Esophagus muscularis mucosa (tissue), 4 donors: ENCODE data around the gene LGALSL. TPM values are rescaled to one million over a fixed set of nuclear protein-coding genes. Genes with fewer than 3 reads are reported as not detected.
A peak's percentile ranks its signal among the peaks of the same experiment; 100 is the strongest.
"Not testable (repeated sequence)": the region's sequence is repeated elsewhere in the genome, so short reads cannot be mapped to it uniquely, and the experiment has no call there.

Source experiments
- DNase-seq: peaks from one replicate; pipeline ENCODE4 v3.0.0-alpha.2; 2017; ENCODE audit errors: extremely low spot score
- H3K27ac ChIP-seq, 4 donors: fragments of 200-600 bp; sonication (generic); replicated peaks in 1 of 4; 1 replicate in 3 of 4; 2 replicates in 1 of 4; pipeline ENCODE4 v1.5.1; 2016 to 2019; ENCODE audit warnings: mild to moderate bottlenecking in 1 of 4
- H3K27me3 ChIP-seq, 4 donors: fragments of 200-600 bp; sonication (generic); one replicate each; pipeline versions ENCODE4 v1.5.1 to v1.6.0; 2016 to 2019
- H3K36me3 ChIP-seq, 4 donors: fragments of 200-600 bp; sonication (generic); one replicate each; pipeline ENCODE4 v1.5.1; 2016 to 2019
- H3K4me1 ChIP-seq, 4 donors: fragments of 200-600 bp; sonication (generic); one replicate each; pipeline ENCODE4 v1.5.1; 2016 to 2019
- H3K4me3 ChIP-seq, 4 donors: fragments of 200-600 bp; sonication (generic); 1 replicate in 2 of 4; 2 replicates in 2 of 4; pipeline ENCODE4 v1.5.1; 2016 to 2019; ENCODE audit warnings: mild to moderate bottlenecking in 4 of 4, moderate library complexity in 1 of 4
- H3K9me3 ChIP-seq, 4 donors: fragments of 200-600 bp; sonication (generic); 1 replicate in 3 of 4; 2 replicates in 1 of 4; pipeline ENCODE4 v1.5.1; 2016 to 2019
- CTCF ChIP-seq, 3 experiments: fragments of 200-600 bp in 2 of 3; fragments of 450-650 bp in 1 of 3; sonication (generic) in 2 of 3; IDR thresholded peaks; one replicate each; pipeline ENCODE4 v1.5.1; 2017 to 2019; ENCODE audit warnings: antibody characterized with exemption in 3 of 3, mild to moderate bottlenecking in 2 of 3, moderate library complexity in 1 of 3
- EP300 ChIP-seq: sonication (generic); formaldehyde crosslinking; IDR thresholded peaks from one replicate; pipeline ENCODE4 v1.6.1; 2017; ENCODE audit warnings: antibody characterized with exemption
- POLR2A ChIP-seq: fragments of 450-650 bp; IDR thresholded peaks from one replicate; pipeline ENCODE4 v1.6.1; 2017; ENCODE audit warnings: antibody characterized with exemption, moderate library complexity, mild to moderate bottlenecking, low read depth
- POLR2AphosphoS5 ChIP-seq, 2 donors: sonication (generic); formaldehyde crosslinking; IDR thresholded peaks; one replicate each; pipeline ENCODE4 v1.6.1; 2017; ENCODE audit warnings: antibody characterized with exemption in 2 of 2
- WGBS: methylation state at CpG from one replicate; pipeline ENCODE4 v1.1.5; 2018; 5-methylcytosine and 5-hydroxymethylcytosine counted together
- intact Hi-C: fragments of 100-400 bp; cut with DNase I; formaldehyde crosslinking; loops from one replicate; pipeline ENCODE4 v1.15.1; 2023
- total RNA-seq, 4 donors: library from RNA; depleted of rRNA; stranded (reverse); fragments of >200 nt; gene quantifications; one replicate each; pipeline versions ENCODE4 v1.1.0 to v1.2.1, GENCODE V29; 2016

The LGALSL gene
- total RNA-seq, 4 donors from 2014 or later = 12.3 to 20.2 (median 17.5) TPM

- Histone ChIP-seq H3K4me3 (no peak overlapping the region), H3K9me3 (no peaks in the 10 kb centered on the region), H3K4me1 (peaks cover 0 to 7% (median 0%) of the 10 kb centered on the region in 4 donors), H3K27me3 (no peaks in the 10 kb centered on the region), H3K36me3 (no peaks in the 10 kb centered on the region), H3K27ac (no peak overlapping the region)
- DNase-seq = peak; percentile 12
- TF ChIP-seq POLR2AphosphoS5 (IDR thresholded peaks at IDR 0.05) = no peak
- no peak for TF ChIP-seq EP300
- TF ChIP-seq CTCF (IDR thresholded peaks at IDR 0.05) = no peak
- TF ChIP-seq POLR2A = no peak
- 63% methylated on average over 2 of the region's 2 CpGs for WGBS
- intact Hi-C loops = no loop called here
These were observed 13.1 kb upstream of the LGALSL start for GRCh38 chr2:64440843-64441242.

DNA sequence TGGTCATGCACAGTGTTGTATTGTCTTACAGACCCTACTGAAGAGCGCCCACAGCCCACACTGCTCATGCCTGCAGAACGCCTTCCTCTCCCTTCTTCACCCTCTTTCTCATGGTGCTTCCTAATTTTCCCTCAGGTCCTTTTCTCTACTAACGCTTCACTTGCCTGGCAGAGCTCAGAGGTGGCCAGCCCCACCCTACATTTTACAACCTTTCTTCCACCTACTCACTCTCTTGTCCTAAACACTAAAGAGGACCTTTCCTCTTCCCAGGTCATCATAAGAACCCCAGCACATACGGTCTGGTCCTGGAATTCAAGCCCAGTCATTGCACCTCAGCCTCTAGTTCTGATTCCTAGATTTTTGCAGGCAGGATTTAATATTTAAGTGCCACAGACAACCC is 11.7 kb upstream of the LGALSL start:
- Histone ChIP-seq H3K27ac (no peak overlapping the region), H3K4me3 (no peak overlapping the region), H3K36me3 (no peaks in the 10 kb centered on the region), H3K9me3 (no peaks in the 10 kb centered on the region), H3K4me1 (peaks cover 0 to 7% (median under 1%) of the 10 kb centered on the region in 4 donors), H3K27me3 (no peaks in the 10 kb centered on the region)
- peak; percentile 29 for DNase-seq
- no peak for TF ChIP-seq EP300
- TF ChIP-seq CTCF (IDR thresholded peaks at IDR 0.05) = no peak
- no peak for TF ChIP-seq POLR2A
- no peak for TF ChIP-seq POLR2AphosphoS5 (IDR thresholded peaks at IDR 0.05)
- intact Hi-C loops = no loop called here
- WGBS = 95% methylated on average over 4 of the region's 4 CpGs

GRCh38 chr2:64442801-64443429 is 11.0 kb upstream of the LGALSL start:
- TF ChIP-seq POLR2A (no peak), CTCF (IDR thresholded peaks at IDR 0.05) (no peak), EP300 (no peak), POLR2AphosphoS5 (IDR thresholded peaks at IDR 0.05) (no peak)
- no peaks in the 10 kb centered on the region for H3K9me3 ChIP-seq
- H3K4me1 ChIP-seq = peaks cover 0 to 7% (median 5%) of the 10 kb centered on the region in 4 donors
- peak; percentile 29 for DNase-seq
- intact Hi-C loops = no loop called here
- H3K27me3 ChIP-seq = no peaks in the 10 kb centered on the region
- no peaks in the 10 kb centered on the region for H3K36me3 ChIP-seq
- no peak overlapping the region for H3K27ac ChIP-seq
- 66% methylated on average over 7 of the region's 7 CpGs for WGBS
- H3K4me3 ChIP-seq = no peak overlapping the region

DNA sequence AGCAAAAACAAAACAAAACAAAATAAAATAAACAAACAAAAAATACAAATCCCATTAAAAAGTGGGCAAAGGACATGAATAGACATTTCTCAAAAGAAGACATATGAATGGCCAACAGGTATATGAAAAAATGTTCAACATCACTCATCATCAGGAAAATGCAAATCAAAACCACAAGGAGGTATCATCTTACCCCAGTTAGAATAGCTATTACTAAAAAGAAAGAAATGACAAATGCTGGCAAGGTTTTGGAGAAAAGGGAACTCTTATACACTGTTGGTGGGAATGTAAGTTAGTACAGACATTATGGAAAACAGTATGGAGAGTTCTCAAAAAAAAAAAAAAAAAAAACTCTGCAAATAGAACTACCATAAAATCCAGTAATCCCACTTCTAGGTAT is 8.0 kb upstream of the LGALSL start:
- H3K9me3 ChIP-seq, H3K36me3 ChIP-seq, intact Hi-C loops, H3K4me3 ChIP-seq, H3K27ac ChIP-seq, DNase-seq, H3K27me3 ChIP-seq: not testable (repeated sequence)
- peaks cover 0 to 12% (median 5%) of the 10 kb centered on the region in 4 donors for H3K4me1 ChIP-seq

DNA sequence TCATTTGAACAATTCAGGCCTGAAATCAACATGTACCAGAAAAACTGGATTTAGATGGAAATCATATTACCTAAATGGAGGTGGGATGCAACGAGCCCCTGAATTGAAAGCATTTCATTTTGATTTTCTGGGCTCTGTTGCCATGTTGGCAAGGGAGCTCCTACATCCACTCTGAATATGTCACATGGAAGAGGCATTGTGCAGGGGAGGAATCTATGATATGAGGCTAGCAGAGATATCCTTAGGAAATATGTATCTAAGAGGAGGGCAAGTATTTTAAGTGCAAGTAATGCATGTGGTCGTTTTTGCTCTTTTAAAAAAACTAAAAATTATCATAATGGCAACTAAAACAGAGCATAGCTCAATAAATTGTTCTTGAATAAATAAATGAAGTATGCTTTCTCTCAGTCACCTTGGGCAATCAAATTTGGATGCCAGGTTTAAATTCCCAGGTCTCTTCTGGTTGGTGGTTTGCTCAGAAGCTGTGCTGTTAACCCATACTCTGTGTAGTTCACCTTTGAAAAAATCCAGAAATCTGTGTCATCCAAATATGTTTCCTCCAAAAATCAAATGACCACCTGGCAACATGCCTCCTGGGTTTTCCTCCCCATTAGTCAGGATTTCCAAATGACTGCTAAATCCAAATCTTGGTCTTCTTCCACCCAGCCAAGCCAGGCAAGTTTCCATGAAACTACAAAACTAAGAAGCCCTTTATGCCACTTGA is 6.5 kb upstream of the LGALSL start:
- H3K27me3 ChIP-seq = no peaks in the 10 kb centered on the region
- intact Hi-C loops = no loop called here
- DNase-seq = peak; percentile 81
- H3K36me3 ChIP-seq = no peaks in the 10 kb centered on the region
- whole genome bisulfite sequencing = 73% methylated on average over 2 of the region's 2 CpGs
- TF ChIP-seq EP300 (no peak), POLR2AphosphoS5 (IDR thresholded peaks at IDR 0.05) (no peak), CTCF (IDR thresholded peaks at IDR 0.05) (no peak), POLR2A (no peak)
- no peaks in the 10 kb centered on the region for H3K9me3 ChIP-seq
- H3K27ac ChIP-seq = no peak overlapping the region
- no peak overlapping the region for H3K4me3 ChIP-seq
- H3K4me1 ChIP-seq = peaks cover 0 to 12% (median 4%) of the 10 kb centered on the region in 4 donors
